CD4-positive, alpha-beta T cell treated with Interleukin-17A for 1 hour (primary cell): ENCODE data around the gene ERVFRD-1.
"Not testable (repeated sequence)": the region's sequence is repeated elsewhere in the genome, so short reads cannot be mapped to it uniquely, and the experiment has no call there.

Source experiments
- DNase-seq: peaks from one replicate; pipeline ENCODE4 v3.0.0-alpha.2; 2020

The ERVFRD-1 gene

GRCh38 chr6:11126876-11127275 is 15.4 kb upstream of the ERVFRD-1 start:
- DNase-seq: no peak

GRCh38 chr6:11123978-11124377 is 12.5 kb upstream of the ERVFRD-1 start:
- no peak for DNase-seq

- DNase-seq: no peak
Observed at GRCh38 chr6:11122380-11122779, 10.9 kb upstream of the ERVFRD-1 start.

- no peak for DNase-seq
Observed at GRCh38 chr6:11121851-11122250, 10.3 kb upstream of the ERVFRD-1 start.

- no peak for DNase-seq
Observed at GRCh38 chr6:11120271-11121005, 8.9 kb upstream of the ERVFRD-1 start.

- DNase-seq: not testable (repeated sequence)
Observed at GRCh38 chr6:11115808-11116536, 4.4 kb upstream of the ERVFRD-1 start.

GRCh38 chr6:11113038-11113437 is 1.5 kb upstream of the ERVFRD-1 start:
- DNase-seq: no peak

GRCh38 chr6:11111769-11112437 is 378 bp upstream of the ERVFRD-1 start:
- DNase-seq: peak; percentile 22

GRCh38 chr6:11108726-11109125 is 2.8 kb downstream of the ERVFRD-1 start:
- DNase-seq: no peak

- no peak for DNase-seq
Observed at GRCh38 chr6:11103065-11103464, 8.5 kb downstream of the ERVFRD-1 start.

- DNase-seq: no peak
Observed at GRCh38 chr6:11101417-11101816, 10.1 kb downstream of the ERVFRD-1 start.

- no peak for DNase-seq
Observed at GRCh38 chr6:11098004-11098403, 13.5 kb downstream of the ERVFRD-1 start.

GRCh38 chr6:11097476-11097875 is 14.0 kb downstream of the ERVFRD-1 start:
- no peak for DNase-seq

- DNase-seq: peak; percentile 12
Observed at GRCh38 chr6:11096109-11096508, 15.4 kb downstream of the ERVFRD-1 start.

GRCh38 chr6:11094941-11095340 is 16.6 kb downstream of the ERVFRD-1 start:
- DNase-seq: no peak

GRCh38 chr6:11094411-11094851 is 17.1 kb downstream of the ERVFRD-1 start:
- no peak for DNase-seq

- peak; percentile 95 for DNase-seq
Observed at GRCh38 chr6:11093626-11094410, 17.7 kb downstream of the ERVFRD-1 start, which contains the start of gene SMIM13. Gene SMIM13, plus strand, starts transcription at chr6:11093834. Its CDS starts 480 bp downstream, at chr6:11094314.

- no peak for DNase-seq
Observed at GRCh38 chr6:11093376-11093625, 18.2 kb downstream of the ERVFRD-1 start.

- peak; percentile 57 for DNase-seq
Observed at GRCh38 chr6:11092668-11093375, 18.7 kb downstream of the ERVFRD-1 start.

- not testable (repeated sequence) for DNase-seq
Observed at GRCh38 chr6:11091141-11091540, 20.4 kb downstream of the ERVFRD-1 start.

GRCh38 chr6:11089695-11090094 is 21.8 kb downstream of the ERVFRD-1 start:
- no peak for DNase-seq

GRCh38 chr6:11087141-11087812 is 24.2 kb downstream of the ERVFRD-1 start:
- not testable (repeated sequence) for DNase-seq
